Liver (tissue), 3 donors: Measurements from ENCODE around the gene CCSER2.

Experiments
- EGR1 ChIP-seq, 2 donors: IDR thresholded peaks; 2 replicates each; pipeline ENCODE4 v1.6.1; 2016 to 2018; ENCODE audit warnings: antibody characterized with exemption in 2 of 2, low read depth in 2 of 2
- FOXA1 ChIP-seq: IDR thresholded peaks from 2 replicates; pipeline ENCODE4 v1.6.1; 2016; ENCODE audit warnings: antibody characterized with exemption
- FOXA2 ChIP-seq: IDR thresholded peaks from 2 replicates; pipeline ENCODE4 v1.6.1; 2016; ENCODE audit warnings: antibody characterized with exemption
- GABPA ChIP-seq, 2 donors: IDR thresholded peaks in 1 of 2; conservative IDR thresholded peaks in 1 of 2; 2 replicates each; pipeline ENCODE4 v1.6.1; 2016; ENCODE audit warnings: antibody characterized with exemption in 2 of 2, mild to moderate bottlenecking in 1 of 2, moderate library complexity in 1 of 2
- HNF4A ChIP-seq, 2 donors: conservative IDR thresholded peaks; 2 replicates each; pipeline ENCODE4 v1.6.1; 2016; ENCODE audit warnings: antibody characterized with exemption in 2 of 2, mild to moderate bottlenecking in 2 of 2
- JUND ChIP-seq, 2 donors: IDR thresholded peaks; 2 replicates each; pipeline ENCODE4 v1.6.1; 2016; ENCODE audit warnings: antibody characterized with exemption in 2 of 2
- MAX ChIP-seq: IDR thresholded peaks from 2 replicates; pipeline ENCODE4 v1.6.1; 2016; ENCODE audit warnings: antibody characterized with exemption
- RAD21 ChIP-seq, 2 donors: IDR thresholded peaks; 2 replicates each; pipeline ENCODE4 v1.6.1; 2016; ENCODE audit warnings: antibody characterized with exemption in 2 of 2, mild to moderate bottlenecking in 2 of 2
- REST ChIP-seq: IDR thresholded peaks from 2 replicates; pipeline ENCODE4 v1.6.1; 2016; ENCODE audit warnings: antibody characterized with exemption, mild to moderate bottlenecking
- SP1 ChIP-seq: IDR thresholded peaks from 2 replicates; pipeline ENCODE4 v1.6.1; 2018; ENCODE audit warnings: antibody characterized with exemption, mild to moderate bottlenecking
- TAF1 ChIP-seq: conservative IDR thresholded peaks from 2 replicates; pipeline ENCODE4 v1.6.1; 2016; ENCODE audit warnings: antibody characterized with exemption, mild to moderate bottlenecking
- YY1 ChIP-seq: IDR thresholded peaks from 2 replicates; pipeline ENCODE4 v1.6.1; 2016; ENCODE audit warnings: antibody characterized with exemption, mild to moderate bottlenecking
- ZBTB33 ChIP-seq: IDR thresholded peaks from 2 replicates; pipeline ENCODE4 v1.6.1; 2016; ENCODE audit warnings: antibody characterized with exemption
- TF ChIP-seq, protein P1 (sequence below): fragments of 150-350 bp; IDR thresholded peaks from 2 replicates; pipeline ENCODE4 v1.5.1; 2017; ENCODE audit warnings: improper control_type of control experiment, low read depth, low read length; ENCODE audit not compliant: missing input control
- donor health status: healthy.
- donor health status: healthy.

DNA sequence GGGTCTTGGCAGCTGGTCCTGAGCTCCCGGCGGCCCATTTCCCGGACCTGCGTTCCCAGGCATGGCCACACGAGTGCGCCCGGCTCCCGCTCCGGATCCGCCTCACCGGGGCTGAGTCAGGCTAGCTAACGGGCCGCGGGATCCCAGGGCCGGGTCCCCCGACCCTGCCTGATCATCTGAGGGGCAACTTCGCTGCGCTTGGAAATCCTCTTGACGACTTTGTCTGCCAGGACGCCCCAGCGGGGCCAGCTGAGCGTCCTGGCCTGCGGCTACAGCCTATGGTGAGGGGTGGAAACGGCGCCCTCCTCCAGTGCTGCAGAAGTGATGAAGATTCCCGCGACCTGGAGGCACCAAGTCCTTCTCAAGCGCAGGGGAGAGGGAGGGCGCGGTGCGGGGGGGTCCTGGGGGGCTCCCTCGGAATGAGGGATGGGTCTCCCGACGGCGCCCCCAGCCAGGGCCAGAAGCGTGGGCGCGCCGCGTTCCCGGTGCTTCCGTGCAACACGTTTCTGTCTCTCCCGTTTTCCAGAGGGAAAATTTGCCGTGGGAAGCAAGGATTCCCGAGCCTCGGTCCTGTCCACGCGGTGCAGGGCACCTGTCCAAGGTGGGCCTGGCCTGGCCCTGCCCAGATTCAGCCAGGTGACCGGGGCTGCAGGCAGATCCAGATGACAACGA, 212.4 kb downstream of the CCSER2 start:
- TF ChIP-seq, protein P1, sequence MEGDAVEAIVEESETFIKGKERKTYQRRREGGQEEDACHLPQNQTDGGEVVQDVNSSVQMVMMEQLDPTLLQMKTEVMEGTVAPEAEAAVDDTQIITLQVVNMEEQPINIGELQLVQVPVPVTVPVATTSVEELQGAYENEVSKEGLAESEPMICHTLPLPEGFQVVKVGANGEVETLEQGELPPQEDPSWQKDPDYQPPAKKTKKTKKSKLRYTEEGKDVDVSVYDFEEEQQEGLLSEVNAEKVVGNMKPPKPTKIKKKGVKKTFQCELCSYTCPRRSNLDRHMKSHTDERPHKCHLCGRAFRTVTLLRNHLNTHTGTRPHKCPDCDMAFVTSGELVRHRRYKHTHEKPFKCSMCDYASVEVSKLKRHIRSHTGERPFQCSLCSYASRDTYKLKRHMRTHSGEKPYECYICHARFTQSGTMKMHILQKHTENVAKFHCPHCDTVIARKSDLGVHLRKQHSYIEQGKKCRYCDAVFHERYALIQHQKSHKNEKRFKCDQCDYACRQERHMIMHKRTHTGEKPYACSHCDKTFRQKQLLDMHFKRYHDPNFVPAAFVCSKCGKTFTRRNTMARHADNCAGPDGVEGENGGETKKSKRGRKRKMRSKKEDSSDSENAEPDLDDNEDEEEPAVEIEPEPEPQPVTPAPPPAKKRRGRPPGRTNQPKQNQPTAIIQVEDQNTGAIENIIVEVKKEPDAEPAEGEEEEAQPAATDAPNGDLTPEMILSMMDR = peak; percentile 77
- TF ChIP-seq RAD21 (IDR thresholded peaks at IDR 0.05) = peak; percentile 78 to 86
- TF ChIP-seq TAF1 = no peak
- no peak for TF ChIP-seq REST
- no peak for TF ChIP-seq ZBTB33
- TF ChIP-seq SP1 = no peak
- no peak for TF ChIP-seq JUND (IDR thresholded peaks at IDR 0.05)
- no peak for TF ChIP-seq EGR1 (IDR thresholded peaks at IDR 0.05; ENCODE audit: low read depth in 2 of 2)
- TF ChIP-seq GABPA (IDR thresholded peaks at IDR 0.05 in 1 of 2, conservative IDR thresholded peaks at IDR 0.05 in 1 of 2) = no peak
- no peak for TF ChIP-seq HNF4A (conservative IDR thresholded peaks at IDR 0.05)
- TF ChIP-seq FOXA1 = no peak
- no peak for TF ChIP-seq YY1
- no peak for TF ChIP-seq FOXA2
- TF ChIP-seq MAX = no peak
